Fibroblast of skin of right biceps (primary cell): ENCODE results near the gene DOCK10.
A peak's percentile ranks its signal among the peaks of the same experiment; 100 is the strongest.
"Not testable (repeated sequence)": the region's sequence is repeated elsewhere in the genome, so short reads cannot be mapped to it uniquely, and the experiment has no call there.

Experiments
- DNase-seq: peaks from one replicate; pipeline ENCODE4 v3.0.0-alpha.2; 2013

The DOCK10 gene

GRCh38 chr2:225041851-225042799 is at the start of gene DOCK10:
Gene DOCK10, minus strand, starts transcription at chr2:225042468. Its CDS starts 94 bp downstream, at chr2:225042374.
- peak; percentile 76 for DNase-seq

- peak; percentile 99 for DNase-seq
Observed at GRCh38 chr2:225091336-225091735, 49.1 kb upstream of the DOCK10 start.

DNA sequence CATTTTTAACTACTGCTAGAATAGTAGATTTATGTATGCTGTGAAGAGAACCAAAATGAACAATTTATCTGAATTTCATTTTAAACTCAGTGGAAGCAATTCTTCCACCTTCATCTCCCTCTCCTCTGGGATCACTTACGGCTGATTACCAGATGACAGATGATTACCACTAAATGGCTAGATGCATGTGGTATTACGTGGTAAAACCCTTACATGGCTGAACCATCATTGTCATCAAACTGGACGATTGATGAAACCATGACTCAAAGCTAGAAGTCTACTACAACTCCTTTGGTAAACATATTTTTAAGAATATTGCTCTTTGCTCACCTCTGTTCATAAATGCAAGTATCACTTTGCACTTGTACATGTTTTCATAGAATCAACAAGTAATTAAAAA is 48.5 kb upstream of the DOCK10 start:
- peak; percentile 92 for DNase-seq

GRCh38 chr2:225086915-225087314 is 44.6 kb upstream of the DOCK10 start:
- peak; percentile 25 for DNase-seq

DNA sequence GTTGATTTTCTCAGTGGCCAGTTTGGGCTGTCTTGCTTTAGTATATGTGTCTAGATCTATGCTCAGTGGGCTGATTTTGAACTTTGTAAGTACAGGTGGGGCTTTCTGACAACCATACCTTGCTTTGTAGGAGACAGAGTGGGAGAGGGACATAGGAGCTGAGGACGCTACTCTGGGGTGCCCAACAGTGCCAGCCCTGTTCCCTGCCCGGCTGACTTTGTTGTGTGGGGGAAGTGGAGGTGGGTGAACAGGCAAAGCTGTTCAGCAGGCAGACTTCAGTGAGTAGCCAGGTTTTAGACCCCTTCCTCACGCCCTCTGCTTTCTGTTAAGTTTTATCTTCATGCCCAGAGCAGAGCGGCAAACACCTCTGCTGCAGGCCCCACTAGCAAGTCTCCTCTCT is 44.2 kb upstream of the DOCK10 start:
- DNase-seq = no peak

DNA sequence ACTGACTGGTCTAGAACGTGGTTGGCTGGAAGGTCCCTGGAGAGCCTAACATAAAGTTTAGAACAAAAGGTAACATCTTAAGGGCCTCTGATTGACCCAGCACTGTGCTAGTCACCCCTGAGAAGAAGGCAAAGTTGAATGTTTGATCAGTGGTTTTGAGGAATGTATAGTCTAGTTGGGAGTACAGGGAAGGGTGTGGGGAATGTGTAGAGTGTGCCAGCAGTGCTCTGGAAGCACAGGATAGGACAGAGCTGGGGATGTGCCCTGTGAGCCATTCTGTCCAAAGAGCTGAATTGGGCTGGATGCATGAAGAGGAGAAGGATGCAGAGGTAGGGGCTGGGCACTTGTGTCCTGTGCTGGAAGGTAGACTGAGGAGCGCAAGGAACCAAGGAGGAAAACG is 41.0 kb upstream of the DOCK10 start:
- DNase-seq = no peak

DNA sequence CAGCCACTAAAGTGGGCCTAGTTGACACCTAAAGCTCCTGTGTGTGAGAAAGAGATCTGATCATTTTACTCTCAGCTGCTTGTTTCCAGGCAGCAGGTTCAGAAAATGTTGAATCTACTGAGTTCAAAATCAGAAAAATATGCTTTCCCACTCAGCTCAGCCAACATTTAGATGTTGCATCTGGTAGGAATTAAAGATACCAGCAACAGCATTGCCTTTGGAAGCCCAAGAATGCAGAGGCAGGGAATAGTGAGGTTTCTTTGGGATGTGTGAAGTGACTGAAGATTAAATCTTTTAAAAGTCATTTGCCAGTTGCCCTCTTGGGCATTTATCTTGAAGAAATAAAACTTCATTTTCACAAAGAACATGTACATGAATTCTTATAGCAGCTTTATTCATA is 33.9 kb upstream of the DOCK10 start:
- peak; percentile 82 for DNase-seq

DNA sequence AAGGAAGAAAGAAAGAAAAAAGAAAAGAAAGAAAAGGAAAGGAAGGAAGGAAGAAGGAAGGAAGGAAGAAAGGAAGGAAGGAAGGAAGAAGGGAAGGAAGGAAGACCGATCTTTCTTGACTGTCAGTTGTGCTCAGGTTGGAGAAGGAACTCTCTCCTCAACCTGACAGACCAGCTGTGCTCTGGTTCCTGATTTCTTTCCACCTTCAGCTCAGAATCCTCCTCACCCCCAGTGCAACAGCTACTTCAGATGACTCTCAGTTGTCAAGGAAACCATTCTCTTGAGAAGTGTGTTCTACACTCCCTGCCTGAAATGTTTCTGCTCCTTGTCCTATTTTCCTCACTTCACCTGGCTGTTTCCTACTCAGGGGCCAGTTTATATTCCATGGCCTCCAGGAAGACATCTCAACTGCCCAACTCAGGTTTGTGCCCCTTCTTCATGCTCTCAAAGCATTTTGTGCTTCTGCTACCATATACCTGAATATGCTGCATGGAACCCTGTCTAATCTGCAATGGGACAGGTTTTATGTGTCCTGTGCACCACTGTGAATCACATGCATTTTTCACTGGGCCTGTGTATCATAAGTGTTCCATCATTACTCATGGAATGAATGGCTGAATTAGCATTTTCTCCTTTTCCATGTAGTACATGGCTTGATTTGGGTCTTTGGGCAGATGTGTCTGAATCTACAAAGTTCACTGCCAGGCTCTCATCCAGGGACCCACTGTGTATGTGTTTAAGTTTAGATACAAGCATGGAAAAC is 32.8 kb upstream of the DOCK10 start:
- DNase-seq = peak; percentile 45

GRCh38 chr2:225074366-225074765 is 32.1 kb upstream of the DOCK10 start:
- DNase-seq = peak; percentile 57

- DNase-seq = no peak
Observed at GRCh38 chr2:225073198-225073597, 30.9 kb upstream of the DOCK10 start.

DNA sequence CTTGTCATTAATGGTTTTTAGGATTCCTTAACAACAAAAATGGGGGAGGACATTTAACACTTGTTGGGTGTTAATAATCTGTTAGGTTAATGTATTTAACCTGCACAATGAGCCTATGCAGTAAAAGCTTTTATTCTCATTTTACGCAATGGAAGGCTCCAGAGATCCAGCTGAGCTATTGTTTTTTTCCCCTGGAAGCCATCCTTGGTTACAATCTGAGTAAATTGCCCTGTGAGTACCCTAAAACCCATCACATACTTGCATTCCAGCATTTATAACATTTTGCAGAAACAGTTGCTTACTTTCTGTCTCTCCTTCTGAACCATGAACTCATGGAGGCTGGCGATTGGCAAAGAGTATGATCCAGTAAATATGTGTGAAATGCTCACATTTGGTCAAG is 30.2 kb upstream of the DOCK10 start:
- no peak for DNase-seq

DNA sequence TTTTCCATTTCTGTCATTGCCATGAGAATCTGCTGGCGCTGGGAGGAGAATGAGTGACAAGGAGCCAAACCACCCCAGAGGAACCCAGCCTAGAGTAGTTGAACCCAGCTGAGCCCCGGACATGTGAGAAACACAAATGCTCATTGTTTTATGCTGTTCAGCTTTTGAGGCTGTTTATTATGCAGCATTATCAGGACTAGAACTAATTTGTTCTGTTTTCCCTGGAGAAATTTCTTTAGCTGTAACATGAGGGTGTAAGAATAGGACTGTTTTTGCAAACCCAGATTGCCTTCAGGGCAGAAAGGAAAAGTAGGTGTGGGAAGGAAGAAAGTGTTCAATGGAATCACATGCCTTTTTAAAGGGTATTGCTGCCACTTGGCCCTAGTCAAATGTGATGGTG is 28.5 kb upstream of the DOCK10 start:
- DNase-seq = no peak

GRCh38 chr2:225069966-225070365 is 27.7 kb upstream of the DOCK10 start:
- DNase-seq = no peak

GRCh38 chr2:225069477-225069876 is 27.2 kb upstream of the DOCK10 start:
- no peak for DNase-seq

DNA sequence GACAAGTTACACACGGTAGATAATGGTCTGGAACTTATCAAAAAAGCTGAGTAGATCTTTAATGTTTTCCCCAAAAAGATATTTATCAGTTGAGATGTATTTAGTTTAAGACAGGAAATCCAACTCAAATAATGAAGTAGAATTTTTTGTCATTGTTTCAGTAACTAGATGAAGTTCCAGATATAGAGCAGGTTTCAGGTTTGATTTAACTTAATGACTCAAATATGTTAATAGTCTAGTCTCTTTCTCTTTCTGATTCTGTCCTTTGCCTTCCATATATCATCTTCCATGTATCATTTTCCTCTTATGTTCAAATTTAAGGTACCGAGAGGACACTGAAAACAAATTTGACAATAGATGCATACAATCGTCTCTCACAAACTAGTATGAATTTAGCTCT is 23.6 kb upstream of the DOCK10 start:
- DNase-seq = no peak

DNA sequence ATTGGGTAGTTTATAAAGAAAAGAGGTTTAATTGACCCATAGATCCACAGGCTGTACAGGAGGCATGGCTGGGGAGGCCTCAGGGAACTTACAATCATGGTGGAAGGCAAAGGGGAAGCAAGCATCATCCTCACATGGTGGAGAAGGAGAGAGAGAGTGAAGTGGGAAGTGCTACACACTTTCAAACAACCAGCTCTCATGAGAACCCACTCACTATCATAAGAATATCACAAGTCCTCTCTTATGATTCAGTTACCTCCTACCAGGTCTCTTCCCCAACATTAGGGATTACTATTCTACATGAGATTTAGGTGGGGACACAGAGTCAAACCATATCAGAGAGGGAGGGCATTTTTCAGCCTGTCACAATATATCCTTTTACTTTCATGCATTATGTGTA is 22.7 kb upstream of the DOCK10 start:
- no peak for DNase-seq

GRCh38 chr2:225064362-225064761 is 22.1 kb upstream of the DOCK10 start:
- no peak for DNase-seq

- DNase-seq = no peak
Observed at GRCh38 chr2:225056330-225057073, 14.2 kb upstream of the DOCK10 start.

- DNase-seq = no peak
Observed at GRCh38 chr2:225055714-225056113, 13.4 kb upstream of the DOCK10 start.

DNA sequence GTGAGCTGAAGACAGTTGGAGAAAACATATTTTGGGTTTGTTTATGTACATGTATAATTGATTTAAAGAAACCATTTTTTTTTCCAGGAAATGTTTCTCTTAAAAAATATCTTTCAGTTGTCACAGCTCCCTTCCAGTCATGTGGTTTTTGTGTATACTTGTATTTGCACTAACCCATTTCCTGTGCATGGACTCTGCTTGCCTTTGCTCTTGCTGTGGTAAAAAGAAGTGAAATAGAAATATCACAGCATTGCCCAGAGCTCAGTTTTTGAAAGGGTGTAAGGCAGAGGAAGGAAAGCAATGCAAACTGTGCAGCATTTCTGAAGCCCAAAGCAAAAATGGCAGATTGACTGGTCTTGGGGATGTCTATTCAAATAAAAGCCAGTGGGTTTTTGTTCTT is 10.4 kb upstream of the DOCK10 start:
- DNase-seq = no peak

- DNase-seq = not testable (repeated sequence)
Observed at GRCh38 chr2:225047502-225047901, 5.2 kb upstream of the DOCK10 start.

GRCh38 chr2:225042800-225043167 is 516 bp upstream of the DOCK10 start:
- DNase-seq = no peak

GRCh38 chr2:225041207-225041850 is 939 bp downstream of the DOCK10 start:
- peak; percentile 57 for DNase-seq
